Renal pelvis (tissue), 12 donors: ENCODE results near the gene PCDHA8. TPM values are rescaled to one million over a fixed set of nuclear protein-coding genes. Genes with fewer than 3 reads are reported as not detected.
"Not testable (repeated sequence)": the region's sequence is repeated elsewhere in the genome, so short reads cannot be mapped to it uniquely, and the experiment has no call there.

ENCODE experiments used
- DNase-seq: peaks from one replicate; pipeline ENCODE4 v3.0.0-alpha.2; 2013
- long read RNA-seq, 16 experiments: transcript quantifications; one replicate each; lab custom pipeline, GENCODE V29; 2026
- polyA plus RNA-seq, 3 donors: library from polyadenylated mRNA; unstranded; fragments of 120-200 nt; gene quantifications; one replicate each; pipeline ENCODE4 v1.2.1, GENCODE V29; 2013; ENCODE audit not compliant: insufficient read length in 3 of 3

Gene PCDHA8, protein sequence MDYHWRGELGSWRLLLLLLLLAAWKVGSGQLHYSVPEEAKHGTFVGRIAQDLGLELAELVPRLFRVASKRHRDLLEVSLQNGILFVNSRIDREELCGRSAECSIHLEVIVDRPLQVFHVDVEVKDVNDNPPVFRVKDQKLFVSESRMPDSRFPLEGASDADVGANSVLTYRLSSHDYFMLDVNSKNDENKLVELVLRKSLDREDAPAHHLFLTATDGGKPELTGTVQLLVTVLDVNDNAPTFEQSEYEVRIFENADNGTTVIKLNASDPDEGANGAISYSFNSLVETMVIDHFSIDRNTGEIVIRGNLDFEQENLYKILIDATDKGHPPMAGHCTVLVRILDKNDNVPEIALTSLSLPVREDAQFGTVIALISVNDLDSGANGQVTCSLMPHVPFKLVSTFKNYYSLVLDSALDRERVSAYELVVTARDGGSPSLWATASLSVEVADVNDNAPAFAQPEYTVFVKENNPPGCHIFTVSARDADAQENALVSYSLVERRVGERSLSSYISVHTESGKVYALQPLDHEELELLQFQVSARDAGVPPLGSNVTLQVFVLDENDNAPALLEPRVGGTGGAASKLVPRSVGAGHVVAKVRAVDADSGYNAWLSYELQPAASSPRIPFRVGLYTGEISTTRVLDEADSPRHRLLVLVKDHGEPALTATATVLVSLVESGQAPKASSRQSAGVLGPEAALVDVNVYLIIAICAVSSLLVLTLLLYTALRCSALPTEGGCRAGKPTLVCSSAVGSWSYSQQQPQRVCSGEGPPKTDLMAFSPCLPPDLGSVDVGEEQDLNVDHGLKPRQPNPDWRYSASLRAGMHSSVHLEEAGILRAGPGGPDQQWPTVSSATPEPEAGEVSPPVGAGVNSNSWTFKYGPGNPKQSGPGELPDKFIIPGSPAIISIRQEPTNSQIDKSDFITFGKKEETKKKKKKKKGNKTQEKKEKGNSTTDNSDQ
- under 1 TPM in 1 of 3 donors, not detected in 2; 0.10 TPM for polyA plus RNA-seq
- long read RNA-seq, donor 1 = 0 reads
- long read RNA-seq, donor 2 = 0 reads
- long read RNA-seq, donor 3 = 0 reads
- long read RNA-seq, donor 4 = 0 reads
- long read RNA-seq, donor 5 = 0 reads
- long read RNA-seq, donor 6 = 0 reads
- long read RNA-seq, donor 7 = 0 reads
- long read RNA-seq, donor 8 = 0 reads
- long read RNA-seq, donor 9 = 0 reads
- long read RNA-seq, donor 10 = 0 reads
- long read RNA-seq, donor 11 = 0 reads
- long read RNA-seq, donor 12 = 0 reads
- long read RNA-seq, donor 13 = 0 reads
- long read RNA-seq, donor 14 = 0 reads
- long read RNA-seq, donor 15 = 0 reads
- long read RNA-seq, donor 16 = 0 reads

DNA sequence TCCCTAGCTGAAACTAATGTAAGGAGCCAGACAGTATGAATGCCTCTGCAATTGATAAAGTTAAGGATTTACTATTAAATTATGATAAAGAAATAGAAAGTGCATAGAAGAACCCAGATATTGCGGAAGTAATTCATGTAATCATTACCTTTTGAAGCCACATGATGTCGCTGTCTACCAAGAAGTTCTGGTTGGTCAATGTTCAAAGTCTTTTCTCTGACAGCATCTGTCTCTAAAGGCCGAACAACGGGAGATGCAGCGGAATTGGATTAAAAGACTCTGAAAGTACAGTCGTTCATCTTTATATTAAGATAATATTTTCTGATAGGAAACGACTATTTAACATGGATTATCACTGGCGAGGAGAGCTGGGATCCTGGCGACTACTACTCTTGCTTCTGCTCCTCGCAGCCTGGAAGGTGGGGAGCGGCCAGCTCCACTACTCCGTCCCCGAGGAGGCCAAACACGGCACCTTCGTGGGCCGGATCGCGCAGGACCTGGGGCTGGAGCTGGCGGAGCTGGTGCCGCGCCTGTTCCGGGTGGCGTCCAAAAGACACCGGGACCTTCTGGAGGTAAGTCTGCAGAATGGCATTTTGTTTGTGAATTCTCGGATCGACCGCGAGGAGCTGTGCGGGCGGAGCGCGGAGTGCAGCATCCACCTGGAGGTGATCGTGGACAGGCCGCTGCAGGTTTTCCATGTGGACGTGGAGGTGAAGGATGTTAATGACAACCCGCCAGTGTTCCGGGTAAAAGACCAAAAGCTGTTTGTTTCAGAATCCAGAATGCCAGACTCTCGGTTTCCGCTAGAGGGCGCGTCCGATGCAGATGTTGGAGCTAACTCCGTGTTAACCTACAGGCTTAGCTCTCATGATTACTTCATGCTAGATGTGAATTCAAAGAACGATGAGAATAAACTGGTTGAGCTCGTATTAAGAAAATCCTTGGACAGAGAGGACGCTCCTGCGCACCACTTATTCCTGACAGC lies at the start of gene PCDHA8:
TSS of gene PCDHA8 (plus strand) at position 210 of the 985 bp plus-strand sequence. CDS start at position 345, 135 bp downstream.
- no peak for DNase-seq

DNA sequence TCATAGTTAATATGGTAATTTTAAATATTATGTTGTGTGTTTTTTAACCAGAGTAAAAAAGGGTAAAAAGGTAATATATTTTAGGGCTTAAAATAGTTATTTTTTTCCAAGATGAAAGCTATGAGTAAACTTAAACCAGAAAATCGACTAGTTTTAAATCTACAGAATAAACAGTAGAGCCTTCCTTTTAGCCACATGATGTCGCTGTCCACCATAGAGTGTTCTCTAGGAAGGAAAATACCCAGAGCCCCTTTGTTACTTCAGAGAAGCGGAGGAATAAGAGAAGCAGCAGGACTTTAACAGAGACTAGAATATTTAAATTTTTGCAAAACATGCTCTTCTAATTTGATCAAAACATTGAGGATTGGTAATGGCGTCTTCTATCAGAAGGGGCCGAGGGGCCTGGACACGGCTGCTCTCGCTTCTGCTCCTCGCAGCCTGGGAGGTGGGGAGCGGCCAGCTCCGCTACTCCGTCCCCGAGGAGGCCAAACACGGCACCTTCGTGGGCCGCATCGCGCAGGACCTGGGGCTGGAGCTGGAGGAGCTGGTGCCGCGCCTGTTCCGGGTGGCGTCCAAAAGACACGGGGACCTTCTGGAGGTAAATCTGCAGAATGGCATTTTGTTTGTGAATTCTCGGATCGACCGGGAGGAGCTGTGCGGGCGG lies 46.3 kb upstream of the PCDHA8 start, which contains the start of gene PCDHA2:
TSS of gene PCDHA2 (plus strand) at position 258 of the 664 bp plus-strand sequence.
- DNase-seq = no peak

DNA sequence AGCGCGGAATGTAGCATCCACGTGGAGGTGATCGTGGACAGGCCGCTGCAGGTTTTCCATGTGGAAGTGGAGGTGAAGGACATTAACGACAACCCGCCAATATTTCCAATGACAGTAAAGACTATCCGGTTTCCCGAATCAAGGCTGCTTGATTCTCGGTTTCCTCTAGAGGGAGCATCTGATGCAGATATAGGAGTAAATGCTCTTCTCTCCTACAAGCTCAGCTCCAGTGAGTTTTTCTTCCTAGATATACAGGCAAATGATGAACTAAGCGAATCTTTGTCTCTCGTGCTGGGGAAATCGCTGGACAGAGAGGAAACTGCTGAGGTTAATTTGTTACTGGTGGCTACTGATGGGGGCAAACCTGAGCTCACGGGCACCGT lies 45.7 kb upstream of the PCDHA8 start:
- no peak for DNase-seq

DNA sequence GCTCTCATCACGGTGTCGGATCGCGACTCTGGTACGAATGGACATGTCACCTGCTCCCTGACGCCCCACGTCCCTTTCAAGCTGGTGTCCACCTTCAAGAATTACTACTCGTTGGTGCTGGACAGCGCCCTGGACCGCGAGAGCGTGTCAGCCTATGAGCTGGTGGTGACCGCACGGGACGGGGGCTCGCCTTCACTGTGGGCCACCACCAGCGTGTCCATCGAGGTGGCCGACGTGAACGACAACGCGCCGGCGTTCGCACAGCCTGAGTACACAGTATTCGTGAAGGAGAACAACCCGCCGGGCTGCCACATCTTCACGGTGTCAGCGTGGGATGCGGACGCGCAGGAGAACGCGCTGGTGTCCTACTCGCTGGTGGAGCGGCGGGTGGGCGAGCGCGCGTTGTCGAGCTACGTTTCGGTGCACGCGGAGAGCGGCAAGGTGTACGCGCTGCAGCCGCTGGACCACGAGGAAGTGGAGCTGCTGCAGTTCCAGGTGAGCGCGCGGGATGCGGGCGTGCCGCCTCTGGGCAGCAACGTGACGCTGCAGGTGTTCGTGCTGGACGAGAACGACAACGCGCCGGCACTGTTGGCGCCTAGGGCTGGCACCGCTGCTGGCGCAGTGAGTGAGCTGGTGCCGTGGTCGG lies 44.8 kb upstream of the PCDHA8 start:
- not testable (repeated sequence) for DNase-seq

DNA sequence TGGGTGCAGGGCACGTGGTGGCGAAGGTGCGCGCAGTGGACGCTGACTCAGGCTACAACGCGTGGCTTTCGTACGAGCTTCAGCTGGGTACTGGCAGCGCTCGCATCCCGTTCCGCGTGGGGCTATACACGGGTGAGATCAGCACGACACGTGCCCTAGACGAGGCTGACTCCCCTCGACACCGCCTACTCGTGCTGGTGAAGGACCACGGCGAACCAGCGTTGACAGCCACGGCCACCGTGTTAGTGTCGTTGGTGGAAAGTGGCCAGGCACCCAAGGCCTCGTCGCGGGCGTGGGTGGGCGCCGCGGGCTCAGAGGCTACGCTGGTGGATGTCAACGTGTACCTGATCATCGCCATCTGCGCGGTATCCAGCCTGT lies 44.3 kb upstream of the PCDHA8 start:
- no peak for DNase-seq

DNA sequence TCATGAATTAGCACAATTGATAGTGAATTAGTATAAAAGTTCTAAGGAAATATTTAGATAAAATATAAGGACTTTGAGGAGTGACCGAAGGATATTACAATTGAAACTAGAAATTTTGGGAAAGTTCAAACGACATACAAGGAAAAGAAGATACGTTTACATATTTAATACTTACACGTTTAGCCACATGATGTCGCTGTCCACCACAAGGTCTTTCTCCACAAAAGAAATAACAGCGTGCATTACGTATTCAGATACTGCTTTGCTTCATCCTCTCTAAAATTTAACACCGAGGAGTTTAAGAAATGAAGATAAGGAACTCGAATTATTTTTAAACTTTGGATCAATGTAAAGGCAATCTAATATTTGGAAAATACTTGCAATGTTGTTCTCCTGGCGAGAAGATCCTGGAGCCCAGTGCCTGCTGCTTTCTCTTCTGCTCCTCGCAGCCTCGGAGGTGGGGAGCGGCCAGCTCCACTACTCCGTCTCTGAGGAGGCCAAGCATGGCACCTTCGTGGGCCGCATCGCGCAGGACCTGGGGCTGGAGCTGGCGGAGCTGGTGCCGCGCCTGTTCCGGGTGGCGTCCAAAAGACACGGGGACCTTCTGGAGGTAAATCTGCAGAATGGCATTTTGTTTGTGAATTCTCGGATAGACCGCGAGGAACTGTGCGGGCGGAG lies 40.0 kb upstream of the PCDHA8 start, which contains the start of gene PCDHA3:
TSS of gene PCDHA3 (plus strand) at position 242 of the 678 bp plus-strand sequence.
- DNase-seq = no peak

DNA sequence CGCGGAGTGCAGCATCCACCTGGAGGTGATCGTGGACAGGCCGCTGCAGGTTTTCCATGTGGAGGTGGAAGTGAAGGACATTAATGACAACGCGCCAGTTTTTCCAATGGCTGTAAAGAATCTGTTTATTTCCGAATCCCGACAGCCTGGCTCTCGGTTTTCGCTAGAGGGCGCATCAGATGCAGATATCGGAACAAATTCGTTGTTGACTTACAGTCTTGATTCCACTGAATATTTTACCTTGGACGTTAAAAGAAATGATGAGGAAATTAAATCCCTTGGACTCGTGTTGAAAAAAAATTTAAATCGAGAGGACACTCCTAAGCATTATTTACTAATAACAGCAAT lies 39.5 kb upstream of the PCDHA8 start:
- DNase-seq = no peak

DNA sequence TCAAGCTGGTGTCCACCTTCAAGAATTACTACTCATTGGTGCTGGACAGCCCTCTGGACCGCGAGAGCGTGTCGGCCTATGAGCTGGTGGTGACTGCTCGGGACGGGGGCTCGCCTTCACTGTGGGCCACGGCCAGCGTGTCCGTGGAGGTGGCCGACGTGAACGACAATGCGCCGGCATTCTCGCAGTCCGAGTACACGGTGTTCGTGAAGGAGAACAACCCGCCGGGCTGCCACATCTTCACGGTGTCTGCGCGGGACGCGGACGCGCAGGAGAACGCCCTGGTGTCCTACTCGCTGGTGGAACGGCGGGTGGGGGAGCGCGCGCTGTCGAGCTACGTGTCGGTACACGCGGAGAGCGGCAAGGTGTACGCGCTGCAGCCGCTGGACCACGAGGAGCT lies 38.6 kb upstream of the PCDHA8 start:
- not testable (repeated sequence) for DNase-seq

DNA sequence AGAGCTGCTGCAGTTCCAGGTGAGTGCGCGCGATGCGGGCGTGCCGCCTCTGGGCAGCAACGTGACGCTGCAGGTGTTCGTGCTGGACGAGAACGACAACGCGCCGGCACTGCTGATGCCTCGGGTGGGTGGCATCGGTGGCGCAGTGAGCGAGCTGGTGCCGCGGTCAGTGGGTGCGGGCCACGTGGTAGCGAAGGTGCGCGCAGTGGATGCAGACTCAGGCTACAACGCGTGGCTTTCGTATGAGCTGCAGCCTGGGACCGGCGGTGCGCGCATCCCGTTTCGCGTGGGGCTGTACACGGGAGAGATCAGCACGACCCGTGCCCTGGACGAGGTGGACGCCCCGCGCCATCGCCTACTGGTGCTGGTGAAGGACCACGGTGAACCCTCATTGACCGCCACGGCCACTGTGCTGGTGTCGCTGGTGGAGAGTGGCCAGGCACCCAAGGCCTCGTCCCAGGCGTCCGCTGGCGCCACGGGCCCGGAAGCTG lies 38.2 kb upstream of the PCDHA8 start:
- no peak for DNase-seq

DNA sequence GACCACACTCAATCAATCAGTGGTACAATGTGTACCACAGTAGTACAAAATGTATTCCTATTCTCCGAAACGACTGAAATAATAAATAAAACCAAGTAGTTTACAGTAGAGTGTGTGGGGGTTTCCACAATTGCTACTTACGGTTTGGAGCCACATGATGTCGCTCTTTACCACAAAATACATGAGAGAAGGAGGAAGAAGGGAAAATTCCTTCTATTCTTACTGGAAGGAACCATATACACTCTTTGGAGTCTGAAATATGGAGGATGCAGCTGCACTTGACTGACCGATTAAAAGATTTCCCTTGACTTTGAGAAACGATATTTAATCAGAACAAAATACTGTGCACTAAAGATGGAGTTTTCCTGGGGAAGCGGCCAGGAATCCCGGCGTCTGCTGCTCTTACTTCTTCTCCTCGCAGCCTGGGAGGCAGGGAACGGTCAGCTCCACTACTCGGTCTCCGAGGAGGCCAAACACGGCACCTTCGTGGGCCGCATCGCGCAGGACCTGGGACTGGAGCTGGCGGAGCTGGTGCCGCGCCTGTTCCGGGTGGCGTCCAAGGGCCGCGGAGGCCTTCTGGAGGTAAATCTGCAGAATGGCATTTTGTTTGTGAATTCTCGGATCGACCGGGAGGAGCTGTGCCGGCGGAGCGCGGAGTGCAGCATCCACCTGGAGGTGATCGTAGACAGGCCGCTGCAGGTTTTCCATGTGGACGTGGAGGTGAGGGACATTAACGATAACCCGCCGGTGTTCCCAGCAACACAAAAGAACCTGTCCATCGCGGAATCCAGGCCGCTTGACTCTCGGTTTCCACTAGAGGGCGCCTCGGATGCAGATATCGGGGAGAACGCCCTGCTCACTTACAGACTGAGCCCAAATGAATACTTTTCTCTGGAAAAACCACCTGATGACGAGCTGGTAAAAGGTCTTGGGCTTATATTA lies 33.9 kb upstream of the PCDHA8 start, which contains the start of gene PCDHA4:
TSS of gene PCDHA4 (plus strand) at position 235 of the 942 bp plus-strand sequence.
- DNase-seq = no peak

DNA sequence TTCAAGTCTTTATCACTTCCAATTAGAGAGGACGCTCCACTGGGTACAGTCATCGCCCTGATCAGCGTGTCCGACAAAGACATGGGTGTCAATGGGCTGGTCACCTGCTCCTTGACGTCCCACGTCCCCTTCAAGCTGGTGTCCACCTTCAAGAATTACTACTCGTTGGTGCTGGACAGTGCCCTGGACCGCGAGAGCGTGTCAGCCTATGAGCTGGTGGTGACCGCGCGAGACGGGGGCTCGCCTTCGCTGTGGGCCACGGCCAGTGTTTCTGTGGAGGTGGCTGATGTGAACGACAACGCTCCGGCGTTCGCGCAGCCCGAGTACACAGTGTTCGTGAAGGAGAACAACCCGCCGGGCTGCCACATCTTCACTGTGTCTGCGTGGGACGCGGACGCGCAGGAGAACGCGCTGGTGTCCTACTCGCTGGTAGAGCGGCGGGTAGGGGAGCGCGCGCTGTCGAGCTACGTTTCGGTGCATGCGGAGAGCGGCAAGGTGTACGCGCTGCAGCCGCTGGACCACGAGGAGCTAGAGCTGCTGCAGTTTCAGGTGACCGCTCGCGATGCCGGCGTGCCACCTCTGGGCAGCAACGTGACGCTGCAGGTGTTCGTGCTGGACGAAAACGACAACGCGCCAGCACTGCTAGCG lies 32.6 kb upstream of the PCDHA8 start:
- not testable (repeated sequence) for DNase-seq

DNA sequence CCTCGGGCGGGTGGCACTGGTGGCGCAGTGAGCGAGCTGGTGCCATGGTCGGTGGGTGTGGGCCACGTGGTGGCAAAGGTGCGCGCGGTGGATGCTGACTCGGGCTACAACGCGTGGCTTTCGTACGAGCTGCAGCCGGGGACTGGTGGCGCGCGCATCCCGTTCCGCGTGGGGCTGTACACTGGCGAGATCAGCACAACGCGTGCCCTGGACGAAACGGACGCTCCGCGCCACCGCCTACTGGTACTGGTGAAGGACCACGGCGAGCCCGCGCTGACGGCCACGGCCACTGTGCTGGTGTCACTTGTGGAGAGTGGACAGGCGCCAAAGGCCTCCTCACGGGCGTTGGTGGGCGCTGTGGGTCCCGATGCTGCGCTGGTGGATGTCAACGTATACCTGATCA lies 32.1 kb upstream of the PCDHA8 start:
- DNase-seq = no peak

DNA sequence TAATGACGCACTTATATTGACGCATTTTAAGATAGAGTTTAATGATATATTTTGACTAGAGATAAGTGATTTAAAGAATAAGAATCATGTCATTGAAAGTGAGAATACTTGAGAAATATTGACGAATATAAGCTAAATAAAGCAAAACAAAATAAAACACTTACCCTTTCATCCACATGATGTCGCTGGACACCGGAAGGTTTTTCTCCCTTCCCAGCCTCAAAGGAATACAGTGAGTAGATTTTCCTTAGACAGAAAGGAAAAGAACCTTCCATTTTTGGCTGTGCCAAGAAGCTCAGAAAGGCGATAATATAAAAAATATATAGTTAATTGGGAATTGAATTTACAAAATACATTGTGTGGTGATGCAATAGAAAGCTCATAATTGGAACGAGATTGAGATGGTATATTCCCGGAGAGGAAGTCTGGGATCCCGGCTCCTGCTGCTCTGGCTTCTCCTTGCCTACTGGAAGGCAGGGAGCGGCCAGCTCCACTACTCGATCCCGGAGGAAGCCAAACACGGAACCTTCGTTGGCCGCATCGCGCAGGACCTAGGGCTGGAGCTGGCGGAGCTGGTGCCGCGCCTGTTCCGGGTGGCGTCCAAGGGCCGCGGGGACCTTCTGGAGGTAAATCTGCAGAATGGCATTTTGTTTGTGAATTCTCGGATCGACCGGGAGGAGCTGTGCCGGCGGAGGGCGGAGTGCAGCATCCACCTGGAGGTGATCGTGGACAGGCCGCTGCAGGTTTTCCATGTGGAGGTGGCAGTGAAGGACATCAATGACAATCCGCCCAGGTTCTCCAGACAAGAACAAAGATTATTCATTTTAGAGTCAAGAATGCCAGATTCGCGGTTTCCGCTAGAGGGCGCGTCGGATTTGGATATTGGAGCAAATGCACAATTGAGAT lies 19.4 kb upstream of the PCDHA8 start, which contains the start of gene PCDHA5:
TSS of gene PCDHA5 (plus strand) at position 239 of the 906 bp plus-strand sequence.
- DNase-seq = no peak

DNA sequence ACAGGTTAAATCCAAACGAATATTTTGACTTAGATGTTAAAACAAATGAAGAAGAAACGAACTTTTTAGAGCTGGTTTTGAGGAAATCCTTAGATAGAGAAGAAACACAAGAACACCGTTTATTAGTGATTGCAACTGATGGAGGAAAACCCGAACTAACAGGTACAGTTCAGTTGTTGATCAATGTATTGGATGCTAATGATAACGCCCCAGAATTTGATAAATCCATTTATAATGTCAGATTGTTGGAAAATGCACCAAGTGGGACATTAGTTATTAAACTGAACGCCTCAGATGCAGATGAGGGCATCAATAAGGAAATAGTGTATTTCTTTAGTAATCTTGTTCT lies 18.7 kb upstream of the PCDHA8 start:
- DNase-seq = no peak

DNA sequence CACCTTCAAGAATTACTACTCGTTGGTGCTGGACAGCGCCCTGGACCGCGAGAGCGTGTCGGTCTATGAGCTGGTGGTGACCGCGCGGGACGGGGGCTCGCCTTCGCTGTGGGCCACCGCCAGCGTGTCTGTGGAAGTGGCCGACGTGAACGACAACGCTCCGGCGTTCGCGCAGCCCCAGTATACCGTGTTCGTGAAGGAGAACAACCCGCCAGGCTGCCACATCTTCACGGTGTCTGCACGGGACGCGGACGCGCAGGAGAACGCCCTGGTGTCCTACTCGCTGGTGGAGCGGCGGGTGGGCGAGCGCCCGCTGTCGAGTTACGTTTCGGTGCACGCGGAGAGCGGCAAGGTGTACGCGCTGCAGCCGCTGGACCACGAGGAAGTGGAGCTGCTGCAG lies 18.0 kb upstream of the PCDHA8 start:
- not testable (repeated sequence) for DNase-seq

DNA sequence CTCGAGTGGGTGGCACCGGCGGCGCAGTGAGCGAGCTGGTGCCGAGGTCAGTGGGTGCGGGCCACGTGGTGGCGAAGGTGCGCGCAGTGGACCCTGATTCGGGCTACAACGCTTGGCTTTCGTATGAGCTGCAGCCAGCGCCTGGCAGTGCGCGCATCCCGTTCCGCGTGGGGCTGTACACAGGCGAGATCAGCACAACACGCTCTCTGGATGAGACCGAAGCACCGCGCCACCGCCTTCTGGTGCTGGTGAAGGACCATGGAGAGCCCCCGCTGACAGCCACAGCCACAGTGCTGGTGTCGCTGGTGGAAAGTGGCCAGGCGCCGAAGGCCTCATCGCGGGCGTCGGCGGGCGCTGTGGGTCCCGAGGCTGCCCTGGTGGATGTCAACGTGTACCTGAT lies 17.5 kb upstream of the PCDHA8 start:
- DNase-seq = no peak
